GM12801 (cell line): ENCODE measurements around the gene FAM168A.

Source experiments
- TF ChIP-seq, protein P1 (sequence below): IDR thresholded peaks from one replicate; pipeline ENCODE4 v1.5.1; 2011; ENCODE audit warnings: control low read depth; ENCODE audit not compliant: insufficient read length; ENCODE audit errors: extremely low read depth

The FAM168A gene

DNA sequence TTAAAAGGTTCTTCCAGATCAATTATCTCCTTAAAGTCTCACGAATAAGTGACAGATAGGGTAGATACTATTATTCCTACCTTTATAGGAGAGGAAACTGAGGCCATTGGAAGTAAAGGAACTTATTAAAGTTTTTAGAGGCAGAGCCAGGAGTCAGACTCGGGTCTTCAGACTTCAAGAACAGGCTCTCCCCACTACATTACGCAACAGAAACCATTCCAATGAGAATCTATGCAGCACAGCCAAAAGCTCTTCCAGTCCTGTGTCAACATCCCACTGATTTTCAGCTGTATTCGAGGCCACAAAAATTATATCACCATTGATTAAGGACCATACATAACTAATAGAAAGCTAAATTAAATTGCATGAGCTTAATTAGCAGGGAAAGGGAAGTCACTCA lies 144.3 kb downstream of the FAM168A start:
- TF ChIP-seq, protein P1, sequence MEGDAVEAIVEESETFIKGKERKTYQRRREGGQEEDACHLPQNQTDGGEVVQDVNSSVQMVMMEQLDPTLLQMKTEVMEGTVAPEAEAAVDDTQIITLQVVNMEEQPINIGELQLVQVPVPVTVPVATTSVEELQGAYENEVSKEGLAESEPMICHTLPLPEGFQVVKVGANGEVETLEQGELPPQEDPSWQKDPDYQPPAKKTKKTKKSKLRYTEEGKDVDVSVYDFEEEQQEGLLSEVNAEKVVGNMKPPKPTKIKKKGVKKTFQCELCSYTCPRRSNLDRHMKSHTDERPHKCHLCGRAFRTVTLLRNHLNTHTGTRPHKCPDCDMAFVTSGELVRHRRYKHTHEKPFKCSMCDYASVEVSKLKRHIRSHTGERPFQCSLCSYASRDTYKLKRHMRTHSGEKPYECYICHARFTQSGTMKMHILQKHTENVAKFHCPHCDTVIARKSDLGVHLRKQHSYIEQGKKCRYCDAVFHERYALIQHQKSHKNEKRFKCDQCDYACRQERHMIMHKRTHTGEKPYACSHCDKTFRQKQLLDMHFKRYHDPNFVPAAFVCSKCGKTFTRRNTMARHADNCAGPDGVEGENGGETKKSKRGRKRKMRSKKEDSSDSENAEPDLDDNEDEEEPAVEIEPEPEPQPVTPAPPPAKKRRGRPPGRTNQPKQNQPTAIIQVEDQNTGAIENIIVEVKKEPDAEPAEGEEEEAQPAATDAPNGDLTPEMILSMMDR = no peak

DNA sequence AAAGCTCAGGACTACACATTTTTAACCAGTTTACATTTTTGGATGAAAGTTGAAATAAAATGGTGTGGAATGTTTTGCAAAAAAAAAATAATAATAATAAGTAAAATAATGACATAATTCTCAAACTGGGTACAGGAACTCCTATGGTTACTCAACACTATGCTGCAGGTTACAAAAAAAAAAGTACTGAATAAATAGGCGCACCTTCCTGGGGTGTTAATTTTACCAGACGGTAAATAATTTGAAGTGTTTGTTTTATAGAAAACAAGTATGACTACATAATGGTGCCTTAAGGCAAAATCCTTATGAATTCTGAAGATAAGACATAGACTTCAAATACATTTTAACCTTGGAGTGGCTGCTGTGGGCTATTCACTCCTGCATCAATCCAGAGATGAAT lies 145.2 kb downstream of the FAM168A start:
- TF ChIP-seq, protein P1 = no peak

- TF ChIP-seq, protein P1 = no peak
These were observed 146.0 kb downstream of the FAM168A start for GRCh38 chr11:73451896-73452295.

- TF ChIP-seq, protein P1 = no peak
These were observed 151.1 kb downstream of the FAM168A start for GRCh38 chr11:73446766-73447165.

DNA sequence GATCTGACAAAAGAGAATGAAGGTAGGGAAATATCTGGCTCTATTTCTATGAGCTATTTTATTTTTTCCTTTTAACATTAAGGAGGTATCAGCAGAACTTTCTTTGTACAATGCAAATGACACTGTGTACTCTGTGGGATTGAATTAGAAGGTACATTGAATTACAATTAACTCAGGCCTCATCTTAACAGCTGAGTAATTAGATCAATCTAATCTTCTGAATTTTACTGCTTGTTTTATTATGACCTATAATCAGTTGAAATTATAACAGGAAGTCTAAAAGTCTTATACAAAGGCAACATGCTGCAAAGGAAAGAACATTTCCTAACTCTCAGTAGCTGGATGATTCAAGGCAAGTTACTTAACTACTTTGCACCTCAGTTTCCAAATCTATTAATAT lies 151.9 kb downstream of the FAM168A start:
- TF ChIP-seq, protein P1 = no peak

GRCh38 chr11:73439002-73439843 lies 158.7 kb downstream of the FAM168A start:
- TF ChIP-seq, protein P1 = no peak

- TF ChIP-seq, protein P1 = no peak
These were observed 166.5 kb downstream of the FAM168A start for GRCh38 chr11:73431396-73431795.
